NT2/D1 (cell line): Measurements from ENCODE around the gene CDON.

Source experiments
- SUZ12 ChIP-seq: IDR thresholded peaks from 2 replicates; pipeline ENCODE4 v1.6.1; 2011; ENCODE audit not compliant: insufficient read length, insufficient read depth; ENCODE audit errors: extremely low read depth
- YY1 ChIP-seq: IDR thresholded peaks from 2 replicates; pipeline ENCODE4 v1.6.1; 2011; ENCODE audit not compliant: insufficient read length, insufficient read depth
- ZNF274 ChIP-seq: IDR thresholded peaks from 2 replicates; pipeline ENCODE4 v1.6.1; 2011; ENCODE audit warnings: mild to moderate bottlenecking, low read depth, low read length

- TF ChIP-seq YY1 = no peak
- no peak for TF ChIP-seq ZNF274
- no peak for TF ChIP-seq SUZ12
Observed at GRCh38 chr11:126049159-126049558, 13.5 kb downstream of the CDON start.
